WERI-Rb-1 (cell line): Measurements from ENCODE around the gene CNTNAP2.

Source experiments
- DNase-seq: peaks from one replicate; pipeline ENCODE4 v3.0.0-alpha.2; 2020
- H3K27ac ChIP-seq: fragments of 250-450 bp; sonication (Bioruptor Pico); 2 replicates; pipeline ENCODE4 v1.5.1; 2020; ENCODE audit warnings: mild to moderate bottlenecking, moderate library complexity
- H3K27me3 ChIP-seq: fragments of 250-450 bp; sonication (Bioruptor Pico); 2 replicates; pipeline ENCODE4 v1.5.1; 2021; ENCODE audit warnings: mild to moderate bottlenecking, low read depth, moderate library complexity; ENCODE audit not compliant: insufficient read depth, severe bottlenecking
- H3K36me3 ChIP-seq: fragments of 250-450 bp; sonication (Bioruptor Pico); 2 replicates; pipeline ENCODE4 v1.5.1; 2020; ENCODE audit warnings: mild to moderate bottlenecking, moderate library complexity
- H3K4me3 ChIP-seq: 2 replicates; pipeline ENCODE4 v1.5.1; 2011; ENCODE audit warnings: low read depth, mild to moderate bottlenecking, control low read depth, low read length
- H3K9me3 ChIP-seq: fragments of 250-450 bp; sonication (Bioruptor Pico); 2 replicates; pipeline ENCODE4 v1.5.1; 2021; ENCODE audit warnings: mild to moderate bottlenecking, moderate library complexity; ENCODE audit not compliant: severe bottlenecking
- CTCF ChIP-seq: IDR thresholded peaks from 2 replicates; pipeline ENCODE4 v1.5.1; 2011; ENCODE audit warnings: low read depth, mild to moderate bottlenecking, control low read depth, inconsistent platforms, low read length

CNTNAP2 gene

GRCh38 chr7:146874722-146875121 lies 758.1 kb downstream of the CNTNAP2 start:
- DNase-seq, result no peak
- Histone ChIP-seq H3K4me3 (no peak overlapping the region), H3K9me3 (no peaks in the 10 kb centered on the region), H3K36me3 (no peaks in the 10 kb centered on the region), H3K27me3 (no peaks in the 10 kb centered on the region), H3K27ac (no peak overlapping the region)
- no peak for TF ChIP-seq CTCF

GRCh38 chr7:146875237-146875785 lies 758.7 kb downstream of the CNTNAP2 start:
- Histone ChIP-seq H3K27ac (no peak overlapping the region), H3K9me3 (no peaks in the 10 kb centered on the region), H3K36me3 (no peaks in the 10 kb centered on the region), H3K27me3 (no peaks in the 10 kb centered on the region), H3K4me3 (no peak overlapping the region)
- DNase-seq, result no peak
- no peak for TF ChIP-seq CTCF

GRCh38 chr7:146875981-146876380 lies 759.4 kb downstream of the CNTNAP2 start:
- H3K9me3 ChIP-seq, result no peaks in the 10 kb centered on the region
- H3K4me3 ChIP-seq, result no peak overlapping the region
- no peak for TF ChIP-seq CTCF
- no peaks in the 10 kb centered on the region for H3K27me3 ChIP-seq
- H3K27ac ChIP-seq, result no peak overlapping the region
- no peak for DNase-seq
- H3K36me3 ChIP-seq, result no peaks in the 10 kb centered on the region

GRCh38 chr7:146876411-146876810 lies 759.8 kb downstream of the CNTNAP2 start:
- no peak overlapping the region for H3K27ac ChIP-seq
- DNase-seq, result no peak
- H3K27me3 ChIP-seq, result no peaks in the 10 kb centered on the region
- H3K9me3 ChIP-seq, result no peaks in the 10 kb centered on the region
- TF ChIP-seq CTCF, result no peak
- no peak overlapping the region for H3K4me3 ChIP-seq
- H3K36me3 ChIP-seq, result no peaks in the 10 kb centered on the region

- Histone ChIP-seq H3K4me3 (no peak overlapping the region), H3K36me3 (no peaks in the 10 kb centered on the region), H3K27ac (no peak overlapping the region), H3K9me3 (no peaks in the 10 kb centered on the region), H3K27me3 (no peaks in the 10 kb centered on the region)
- DNase-seq, result no peak
- TF ChIP-seq CTCF, result no peak
Measured at GRCh38 chr7:146878901-146879300, 762.3 kb downstream of the CNTNAP2 start.

- no peaks in the 10 kb centered on the region for H3K36me3 ChIP-seq
- DNase-seq, result no peak
- no peak overlapping the region for H3K4me3 ChIP-seq
- H3K9me3 ChIP-seq, result no peaks in the 10 kb centered on the region
- no peak for TF ChIP-seq CTCF
- H3K27me3 ChIP-seq, result no peaks in the 10 kb centered on the region
- no peak overlapping the region for H3K27ac ChIP-seq
Measured at GRCh38 chr7:146885231-146885630, 768.6 kb downstream of the CNTNAP2 start.
